GM12865 (cell line): ENCODE measurements around the gene SLC24A3.

Experiments
- DNase-seq: peaks from one replicate; pipeline ENCODE4 v3.0.0; 2010; ENCODE audit warnings: low read depth
- H3K4me3 ChIP-seq: 2 replicates; pipeline ENCODE4 v1.5.1; 2011; ENCODE audit warnings: mild to moderate bottlenecking, low read depth, low read length, control low read depth
- CTCF ChIP-seq: IDR thresholded peaks from 2 replicates; pipeline ENCODE4 v1.5.1; 2011; ENCODE audit warnings: low read length, control low read depth, low read depth, inconsistent platforms; ENCODE audit not compliant: insufficient read depth; ENCODE audit errors: missing control alignments

The SLC24A3 gene

GRCh38 chr20:19709635-19710335 lies 497.3 kb downstream of the SLC24A3 start:
- H3K4me3 ChIP-seq: no peak overlapping the region
- no peak for TF ChIP-seq CTCF
- DNase-seq: no peak

GRCh38 chr20:19710336-19711120 lies 498.1 kb downstream of the SLC24A3 start:
- DNase-seq: no peak
- no peak for TF ChIP-seq CTCF
- no peak overlapping the region for H3K4me3 ChIP-seq

- TF ChIP-seq CTCF: no peak
- no peak for DNase-seq
- H3K4me3 ChIP-seq: no peak overlapping the region
Observed at GRCh38 chr20:19711126-19711525, 498.7 kb downstream of the SLC24A3 start.

GRCh38 chr20:19712721-19713260 lies 500.3 kb downstream of the SLC24A3 start:
- no peak for DNase-seq
- TF ChIP-seq CTCF: no peak
- no peak overlapping the region for H3K4me3 ChIP-seq

DNA sequence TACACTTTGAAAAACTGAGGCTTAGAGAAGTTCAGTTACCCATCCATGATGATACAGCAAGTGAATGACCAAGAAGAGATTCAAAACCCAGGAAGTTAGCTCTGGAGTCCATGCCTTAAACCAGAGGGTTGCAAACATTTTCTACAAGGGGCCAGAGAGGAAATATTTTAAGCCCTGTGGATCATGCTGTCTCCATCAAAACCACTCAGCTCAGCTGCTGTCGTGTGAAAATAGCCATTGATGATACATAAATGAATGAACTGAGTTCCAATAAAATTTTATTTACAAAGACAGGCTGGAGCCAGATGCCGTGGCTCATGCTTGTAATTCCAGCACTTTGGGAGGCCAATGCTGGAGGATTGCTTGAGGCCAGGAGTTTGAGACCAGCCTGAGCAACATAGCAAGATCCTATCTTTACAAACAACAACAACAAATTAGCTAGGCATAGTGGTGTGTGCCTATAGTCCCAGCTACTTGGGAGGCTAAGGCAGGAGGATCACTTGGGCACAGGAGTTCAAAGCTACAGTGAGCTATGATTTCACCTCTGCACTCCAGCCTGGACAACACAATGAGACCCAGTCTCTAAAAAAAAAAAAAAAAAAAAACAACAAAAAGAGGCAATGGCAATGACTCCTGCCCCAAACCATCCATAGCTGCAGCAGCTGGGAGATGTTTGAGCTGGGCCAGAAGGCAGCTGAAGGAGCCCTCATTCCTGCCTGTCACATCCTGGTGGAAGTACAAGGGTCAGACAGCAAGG lies 501.6 kb downstream of the SLC24A3 start:
- TF ChIP-seq CTCF: no peak
- H3K4me3 ChIP-seq: no peak overlapping the region
- no peak for DNase-seq

DNA sequence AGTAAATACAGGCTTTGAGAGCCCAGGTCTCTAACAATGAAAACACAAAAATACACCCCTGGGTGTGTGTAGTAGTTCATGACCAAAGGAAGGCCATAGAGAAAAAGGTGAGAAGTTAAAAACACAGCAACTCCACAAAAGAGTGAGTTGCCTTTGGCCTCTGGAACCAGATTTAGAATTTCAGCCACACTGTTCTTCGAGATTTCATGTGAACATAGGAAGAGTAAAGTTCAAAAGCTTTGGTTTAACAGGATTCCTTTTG lies 502.1 kb downstream of the SLC24A3 start:
- no peak overlapping the region for H3K4me3 ChIP-seq
- no peak for DNase-seq
- no peak for TF ChIP-seq CTCF
